ENCODE data around the gene WBP2.

The WBP2 gene

DNA sequence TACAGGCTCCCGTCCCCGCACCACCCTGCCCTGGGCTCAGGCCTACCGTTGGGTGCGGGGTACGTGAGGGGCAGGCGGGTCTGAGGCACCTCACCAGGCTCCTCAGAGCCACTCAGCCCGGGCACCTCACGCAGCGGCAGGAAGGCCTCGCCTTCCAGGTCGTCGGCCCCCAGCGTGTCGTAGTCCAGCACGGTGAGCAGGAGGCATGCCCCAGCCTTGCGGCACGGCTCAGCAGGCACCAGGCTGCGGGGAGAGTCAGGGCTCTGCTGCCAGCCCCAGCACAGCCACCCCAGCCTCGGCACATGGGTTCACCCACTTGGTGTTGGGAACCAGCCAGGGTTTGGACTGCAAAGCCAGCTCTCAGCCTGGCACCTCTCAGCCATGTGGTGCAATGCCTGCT lies 26.4 kb downstream of the WBP2 start:
- DNase-seq (ENCODE audit: low read depth): no peak
- TF ChIP-seq, protein P1, sequence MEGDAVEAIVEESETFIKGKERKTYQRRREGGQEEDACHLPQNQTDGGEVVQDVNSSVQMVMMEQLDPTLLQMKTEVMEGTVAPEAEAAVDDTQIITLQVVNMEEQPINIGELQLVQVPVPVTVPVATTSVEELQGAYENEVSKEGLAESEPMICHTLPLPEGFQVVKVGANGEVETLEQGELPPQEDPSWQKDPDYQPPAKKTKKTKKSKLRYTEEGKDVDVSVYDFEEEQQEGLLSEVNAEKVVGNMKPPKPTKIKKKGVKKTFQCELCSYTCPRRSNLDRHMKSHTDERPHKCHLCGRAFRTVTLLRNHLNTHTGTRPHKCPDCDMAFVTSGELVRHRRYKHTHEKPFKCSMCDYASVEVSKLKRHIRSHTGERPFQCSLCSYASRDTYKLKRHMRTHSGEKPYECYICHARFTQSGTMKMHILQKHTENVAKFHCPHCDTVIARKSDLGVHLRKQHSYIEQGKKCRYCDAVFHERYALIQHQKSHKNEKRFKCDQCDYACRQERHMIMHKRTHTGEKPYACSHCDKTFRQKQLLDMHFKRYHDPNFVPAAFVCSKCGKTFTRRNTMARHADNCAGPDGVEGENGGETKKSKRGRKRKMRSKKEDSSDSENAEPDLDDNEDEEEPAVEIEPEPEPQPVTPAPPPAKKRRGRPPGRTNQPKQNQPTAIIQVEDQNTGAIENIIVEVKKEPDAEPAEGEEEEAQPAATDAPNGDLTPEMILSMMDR (IDR thresholded peaks at IDR 0.05; ENCODE audit: insufficient read depth, low read depth, low read length, missing control alignments): no peak
- no peak overlapping the region for H3K4me3 ChIP-seq (ENCODE audit: low read depth, low read length)

DNA sequence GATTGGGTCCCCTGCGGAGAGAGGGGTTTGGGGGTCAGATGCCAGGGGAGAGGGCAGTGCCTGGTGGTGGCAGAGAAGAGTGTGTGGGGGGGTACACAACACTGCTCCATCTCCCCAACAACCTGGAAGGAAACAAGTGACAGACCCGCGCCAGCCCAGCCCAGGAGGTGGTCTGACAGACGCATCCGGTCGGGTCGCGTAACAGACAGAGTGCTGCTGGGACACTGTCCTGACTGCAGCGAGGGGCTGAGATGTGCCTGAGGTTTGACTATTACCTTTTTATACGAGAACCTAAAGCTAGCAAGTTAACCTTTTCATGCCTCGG lies 27.1 kb downstream of the WBP2 start:
- H3K4me3 ChIP-seq (ENCODE audit: low read depth, low read length): peak overlapping the region; percentile 44
- TF ChIP-seq, protein P1 (IDR thresholded peaks at IDR 0.05; ENCODE audit: insufficient read depth, low read depth, low read length, missing control alignments): no peak
- no peak for DNase-seq (ENCODE audit: low read depth)

DNA sequence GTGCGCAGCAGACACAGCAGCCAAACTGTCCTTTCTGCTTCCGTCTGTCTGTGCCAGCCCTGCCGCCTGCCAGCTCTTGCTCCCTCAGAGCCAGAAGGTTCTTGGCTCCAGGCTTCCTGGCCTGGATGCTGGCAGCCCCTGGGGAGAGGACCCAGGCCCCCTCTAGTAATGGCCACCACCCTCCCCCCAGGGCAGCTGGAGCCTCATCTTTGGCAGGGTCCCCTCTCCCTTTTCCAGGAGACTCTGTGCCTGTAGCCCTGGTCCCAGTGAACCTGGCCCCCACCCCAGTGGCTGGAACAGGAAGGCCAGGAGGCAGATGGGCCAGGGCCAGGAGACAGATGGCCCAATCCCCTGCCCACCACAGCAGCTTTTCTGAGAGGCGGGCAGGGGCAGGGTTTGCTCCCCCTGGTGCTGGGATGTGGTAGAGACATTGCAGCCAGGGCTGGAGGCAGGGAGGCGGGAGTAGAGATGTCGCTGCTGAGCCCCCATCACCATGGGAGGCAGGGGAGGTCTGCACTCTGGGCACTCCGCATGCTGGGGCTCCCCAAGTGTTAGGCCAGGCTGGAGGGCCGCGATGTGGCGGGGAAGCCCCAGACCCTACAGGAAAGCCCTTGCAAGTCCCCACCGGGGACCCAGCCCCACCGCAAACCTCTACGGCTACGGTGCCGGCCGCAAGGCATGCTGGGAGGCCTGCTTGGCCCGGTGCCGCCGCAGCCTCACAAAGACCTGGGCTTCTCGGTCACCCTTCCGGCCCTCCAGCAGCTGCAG lies 27.6 kb downstream of the WBP2 start:
- DNase-seq (ENCODE audit: low read depth): peak; percentile 80
- H3K4me3 ChIP-seq (ENCODE audit: low read depth, low read length): peak overlapping the region; percentile 44

DNA sequence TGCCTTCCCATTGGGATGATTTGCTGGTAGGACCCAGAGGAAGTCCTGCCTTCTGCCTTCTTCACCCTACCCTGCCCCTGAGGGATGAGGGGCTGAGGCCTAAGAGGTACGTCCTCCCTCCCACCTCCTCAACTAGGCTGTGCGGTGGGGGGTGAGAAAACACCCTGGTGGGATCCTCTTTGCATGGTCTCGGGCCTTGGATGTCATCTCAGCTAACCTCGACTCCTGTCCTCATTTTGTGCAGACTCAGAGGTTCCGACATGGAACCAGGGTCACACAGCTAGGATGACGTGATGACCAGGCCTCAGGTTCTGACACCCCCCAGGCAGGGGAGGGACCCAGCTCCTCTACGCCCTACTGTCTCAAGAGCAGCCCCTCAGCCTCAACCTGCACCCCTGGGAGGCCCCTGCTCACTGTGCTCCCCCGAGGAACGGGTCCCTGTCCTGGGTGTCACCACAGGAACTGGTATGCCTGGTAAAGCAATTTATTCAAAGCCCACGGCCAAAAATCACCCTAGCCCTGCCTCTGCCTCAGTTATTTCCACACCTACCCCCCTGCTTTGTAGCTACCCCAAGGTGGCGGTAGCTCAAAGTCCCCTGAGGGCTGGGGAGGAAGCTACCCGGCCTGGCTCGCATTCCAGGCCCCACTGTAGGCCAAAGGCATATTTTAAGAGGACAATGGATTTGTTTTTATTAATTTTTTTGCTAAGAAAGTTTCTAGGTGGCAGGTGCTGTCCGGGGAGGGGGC lies 28.4 kb downstream of the WBP2 start:
- TF ChIP-seq, protein P1 (IDR thresholded peaks at IDR 0.05; ENCODE audit: insufficient read depth, low read depth, low read length, missing control alignments): no peak
- DNase-seq (ENCODE audit: low read depth): no peak
- H3K4me3 ChIP-seq (ENCODE audit: low read depth, low read length): no peak overlapping the region

More for the DNA sequence above, 27.6 kb downstream of the WBP2 start:
- TF ChIP-seq, protein P1 (IDR thresholded peaks at IDR 0.05; ENCODE audit: insufficient read depth, low read depth, low read length, missing control alignments): peak; percentile 76

DNA sequence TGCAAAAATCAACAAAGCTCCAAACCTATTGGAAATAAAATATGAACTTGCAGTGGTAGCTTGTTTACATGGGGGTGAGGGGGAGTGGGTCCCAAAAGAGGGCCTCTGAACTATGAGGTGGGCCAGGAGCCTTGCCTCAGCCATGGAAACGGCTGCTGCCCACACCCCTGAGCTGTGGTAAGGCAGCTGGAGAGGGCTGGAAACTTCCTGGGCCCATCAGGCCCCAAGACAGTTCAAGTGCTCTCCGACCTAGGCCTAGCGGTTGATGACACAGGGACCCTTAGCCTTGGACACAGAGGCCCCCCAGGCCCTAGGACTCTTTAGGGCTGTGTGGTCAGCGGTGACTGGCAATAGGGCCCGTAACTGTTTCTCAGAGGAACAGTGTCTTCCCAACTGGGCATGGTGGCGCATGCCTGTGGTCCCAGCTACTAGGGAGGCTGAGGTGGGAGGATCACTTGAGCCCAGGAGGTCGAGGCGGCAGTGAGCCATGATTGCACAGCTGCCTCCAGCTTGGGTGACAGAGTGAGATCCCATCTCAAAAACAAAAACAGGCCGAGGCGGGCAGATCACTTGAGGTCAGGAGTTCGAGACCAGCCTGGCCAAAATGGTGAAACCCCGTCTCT lies 29.3 kb downstream of the WBP2 start:
- no peak overlapping the region for H3K4me3 ChIP-seq (ENCODE audit: low read depth, low read length)
- no peak for DNase-seq (ENCODE audit: low read depth)
- TF ChIP-seq, protein P1 (IDR thresholded peaks at IDR 0.05; ENCODE audit: insufficient read depth, low read depth, low read length, missing control alignments): no peak

DNA sequence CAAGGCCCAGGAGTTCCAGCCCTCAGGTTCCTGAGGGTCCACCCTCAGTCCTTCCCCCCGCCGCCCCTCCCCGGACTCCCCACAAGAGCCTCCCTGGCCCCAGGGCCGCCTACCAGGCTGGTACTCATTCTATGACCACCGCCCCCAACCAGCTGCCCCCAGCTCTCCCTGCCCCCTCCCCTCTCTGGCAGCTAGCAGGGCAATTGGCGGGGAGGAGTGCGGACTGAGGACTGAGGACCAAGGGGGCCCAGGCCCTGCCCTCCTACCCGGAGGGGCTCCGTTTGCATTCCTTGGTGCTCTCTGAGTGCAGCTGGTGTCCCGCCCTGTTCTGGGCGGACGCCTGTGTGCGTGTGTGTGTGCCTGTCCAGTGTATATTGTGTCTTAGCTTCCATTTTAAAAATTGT lies 30.0 kb downstream of the WBP2 start:
- no peak overlapping the region for H3K4me3 ChIP-seq (ENCODE audit: low read depth, low read length)
- DNase-seq (ENCODE audit: low read depth): no peak
- TF ChIP-seq, protein P1 (IDR thresholded peaks at IDR 0.05; ENCODE audit: insufficient read depth, low read depth, low read length, missing control alignments): no peak
